ENCODE measurements around the gene POLR3GL.

POLR3GL gene

GRCh38 chr1:145967288-145967687 is 2.8 kb downstream of the POLR3GL start:
- H3K27ac ChIP-seq: no peak overlapping the region
- H3K36me3 ChIP-seq: no peaks in the 10 kb centered on the region
- DNase-seq: no peak
- H3K27me3 ChIP-seq (ENCODE audit: insufficient read depth, low read depth, severe bottlenecking): no peaks in the 10 kb centered on the region
- peaks cover 5% of the 10 kb centered on the region for H3K9me3 ChIP-seq (ENCODE audit: severe bottlenecking)
- TF ChIP-seq CTCF (IDR thresholded peaks at IDR 0.05; ENCODE audit: low read depth, low read length): no peak
- H3K4me3 ChIP-seq (ENCODE audit: low read depth, low read length): no peak overlapping the region

- DNase-seq: no peak
- no peak overlapping the region for H3K4me3 ChIP-seq (ENCODE audit: low read depth, low read length)
- H3K27ac ChIP-seq: no peak overlapping the region
- H3K9me3 ChIP-seq (ENCODE audit: severe bottlenecking): no peaks in the 10 kb centered on the region
- TF ChIP-seq CTCF (IDR thresholded peaks at IDR 0.05; ENCODE audit: low read depth, low read length): no peak
- H3K36me3 ChIP-seq: no peaks in the 10 kb centered on the region
- H3K27me3 ChIP-seq (ENCODE audit: insufficient read depth, low read depth, severe bottlenecking): no peaks in the 10 kb centered on the region
Observed at GRCh38 chr1:145972580-145972979, 8.1 kb downstream of the POLR3GL start.

- Histone ChIP-seq H3K36me3 (no peaks in the 10 kb centered on the region), H3K4me3 (ENCODE audit: low read depth, low read length) (no peak overlapping the region), H3K27me3 (ENCODE audit: insufficient read depth, low read depth, severe bottlenecking) (no peaks in the 10 kb centered on the region), H3K9me3 (ENCODE audit: severe bottlenecking) (no peaks in the 10 kb centered on the region), H3K27ac (no peak overlapping the region)
- DNase-seq: no peak
- no peak for TF ChIP-seq CTCF (IDR thresholded peaks at IDR 0.05; ENCODE audit: low read depth, low read length)
Observed at GRCh38 chr1:145974721-145975120, 10.2 kb downstream of the POLR3GL start.

- no peaks in the 10 kb centered on the region for H3K9me3 ChIP-seq (ENCODE audit: severe bottlenecking)
- no peaks in the 10 kb centered on the region for H3K36me3 ChIP-seq
- no peak overlapping the region for H3K4me3 ChIP-seq (ENCODE audit: low read depth, low read length)
- H3K27ac ChIP-seq: no peak overlapping the region
- TF ChIP-seq CTCF (IDR thresholded peaks at IDR 0.05; ENCODE audit: low read depth, low read length): no peak
- DNase-seq: no peak
- no peaks in the 10 kb centered on the region for H3K27me3 ChIP-seq (ENCODE audit: insufficient read depth, low read depth, severe bottlenecking)
Observed at GRCh38 chr1:145975216-145975615, 10.7 kb downstream of the POLR3GL start.

GRCh38 chr1:145977016-145977415 is 12.5 kb downstream of the POLR3GL start:
- Histone ChIP-seq H3K27ac (peak overlapping the region; percentile 4; the same call in 1 of the 2 replicates), H3K27me3 (ENCODE audit: insufficient read depth, low read depth, severe bottlenecking) (no peaks in the 10 kb centered on the region), H3K36me3 (no peaks in the 10 kb centered on the region), H3K9me3 (ENCODE audit: severe bottlenecking) (no peaks in the 10 kb centered on the region), H3K4me3 (ENCODE audit: low read depth, low read length) (no peak overlapping the region)
- DNase-seq: no peak
- no peak for TF ChIP-seq CTCF (IDR thresholded peaks at IDR 0.05; ENCODE audit: low read depth, low read length)
